Loucy (cell line): ENCODE results near the gene L3MBTL3.

ENCODE experiments used
- CTCF ChIP-seq: fragments of 200-600 bp; sonication (generic); conservative IDR thresholded peaks from 2 replicates; pipeline ENCODE4 v1.5.1; 2014; ENCODE audit warnings: mild to moderate bottlenecking, antibody characterized with exemption, low read length
- EZH2phosphoT487 ChIP-seq: fragments of 200-600 bp; IDR thresholded peaks from 2 replicates; pipeline ENCODE4 v1.6.1; 2018; ENCODE audit warnings: antibody characterized with exemption, mild to moderate bottlenecking, moderate library complexity, borderline replicate concordance

- TF ChIP-seq CTCF = no peak
- no peak for TF ChIP-seq EZH2phosphoT487
Measured at GRCh38 chr6:130182466-130182865, 164.1 kb downstream of the L3MBTL3 start.
